Nephron (organoid): ENCODE data around the gene LRG1.

Experiments used
- H3K27ac Mint-ChIP-seq, 3 experiments: 2 replicates each; pipeline ENCODE4 v1.8.0; 2020; ENCODE audit warnings: mixed read lengths in 3 of 3, mild to moderate bottlenecking in 2 of 3, moderate library complexity in 1 of 3
- H3K27me3 Mint-ChIP-seq: 2 replicates; pipeline ENCODE4 v1.8.0; 2021; ENCODE audit warnings: low read depth, mild to moderate bottlenecking, moderate library complexity, mixed read lengths
- H3K36me3 Mint-ChIP-seq: 2 replicates; pipeline ENCODE4 v1.8.0; 2020; ENCODE audit warnings: low read depth, mixed read lengths
- H3K4me1 Mint-ChIP-seq: 2 replicates; pipeline ENCODE4 v1.8.0; 2020; ENCODE audit warnings: mixed read lengths
- H3K4me3 Mint-ChIP-seq, 3 experiments: 2 replicates each; pipeline ENCODE4 v1.8.0; 2020; ENCODE audit warnings: mild to moderate bottlenecking in 3 of 3, mixed read lengths in 3 of 3, moderate library complexity in 2 of 3
- H3K9me3 Mint-ChIP-seq: 2 replicates; pipeline ENCODE4 v1.8.0; 2020; ENCODE audit warnings: mixed read lengths
- TF ChIP-seq, protein P1 (sequence below), 3 experiments: fragments of 200-600 bp; sonication (generic); IDR thresholded peaks; one replicate each; pipeline ENCODE4 v1.5.0; 2021; ENCODE audit warnings: antibody characterized with exemption in 3 of 3; ENCODE audit not compliant: unreplicated experiment in 3 of 3

LRG1 gene

GRCh38 chr19:4506449-4507149 is 33.2 kb downstream of the LRG1 start:
- no peaks in the 10 kb centered on the region for H3K9me3 Mint-ChIP-seq
- TF ChIP-seq, protein P1, sequence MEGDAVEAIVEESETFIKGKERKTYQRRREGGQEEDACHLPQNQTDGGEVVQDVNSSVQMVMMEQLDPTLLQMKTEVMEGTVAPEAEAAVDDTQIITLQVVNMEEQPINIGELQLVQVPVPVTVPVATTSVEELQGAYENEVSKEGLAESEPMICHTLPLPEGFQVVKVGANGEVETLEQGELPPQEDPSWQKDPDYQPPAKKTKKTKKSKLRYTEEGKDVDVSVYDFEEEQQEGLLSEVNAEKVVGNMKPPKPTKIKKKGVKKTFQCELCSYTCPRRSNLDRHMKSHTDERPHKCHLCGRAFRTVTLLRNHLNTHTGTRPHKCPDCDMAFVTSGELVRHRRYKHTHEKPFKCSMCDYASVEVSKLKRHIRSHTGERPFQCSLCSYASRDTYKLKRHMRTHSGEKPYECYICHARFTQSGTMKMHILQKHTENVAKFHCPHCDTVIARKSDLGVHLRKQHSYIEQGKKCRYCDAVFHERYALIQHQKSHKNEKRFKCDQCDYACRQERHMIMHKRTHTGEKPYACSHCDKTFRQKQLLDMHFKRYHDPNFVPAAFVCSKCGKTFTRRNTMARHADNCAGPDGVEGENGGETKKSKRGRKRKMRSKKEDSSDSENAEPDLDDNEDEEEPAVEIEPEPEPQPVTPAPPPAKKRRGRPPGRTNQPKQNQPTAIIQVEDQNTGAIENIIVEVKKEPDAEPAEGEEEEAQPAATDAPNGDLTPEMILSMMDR (IDR thresholded peaks at IDR 0.05; ENCODE audit: unreplicated experiment in 3 of 3) = no peak

DNA sequence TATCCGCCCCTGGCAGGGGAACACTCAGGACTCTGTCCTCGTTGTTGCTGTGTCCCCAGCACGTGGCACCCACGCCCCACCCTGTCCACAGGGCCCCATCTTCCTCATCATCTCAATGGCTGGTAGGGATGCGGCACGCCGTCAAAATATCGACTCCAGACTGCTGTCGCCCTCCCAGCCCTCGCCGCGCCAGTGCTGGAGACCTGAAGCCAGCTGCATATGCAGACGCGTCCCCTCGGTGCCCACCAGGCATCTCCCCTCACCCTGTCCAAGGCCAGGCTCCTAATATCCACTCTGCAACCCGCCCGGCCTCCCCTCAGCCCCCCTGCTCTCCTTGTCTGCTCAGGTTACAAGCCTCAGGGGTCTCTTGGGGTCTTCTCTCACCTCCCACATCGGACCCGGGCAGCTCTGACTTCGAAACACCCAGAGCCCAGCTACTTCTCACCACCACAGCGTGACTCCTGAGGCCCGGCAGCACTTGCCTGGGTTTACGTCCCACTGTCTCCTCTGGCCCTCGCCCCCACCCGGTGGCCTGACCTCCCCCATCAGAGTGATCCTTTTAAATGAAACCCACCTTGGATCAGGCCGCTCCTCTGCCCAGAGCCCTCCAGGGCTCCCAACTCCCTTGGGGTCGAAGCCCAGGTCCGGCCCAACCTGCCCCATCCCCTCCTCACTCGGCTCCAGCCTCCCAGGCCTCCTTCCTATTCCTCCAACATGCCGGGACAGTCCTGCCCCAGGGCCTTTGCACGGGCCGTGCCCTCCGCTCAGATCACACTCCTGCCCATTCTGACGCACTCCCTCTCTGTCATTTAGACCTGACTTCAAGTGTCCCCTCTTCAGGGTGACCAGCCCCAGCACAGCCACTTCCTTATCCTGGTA is 34.0 kb downstream of the LRG1 start:
- H3K27ac Mint-ChIP-seq = no peak overlapping the region
- no peak overlapping the region for H3K4me3 Mint-ChIP-seq
- H3K4me1 Mint-ChIP-seq = no peaks in the 10 kb centered on the region
- TF ChIP-seq, protein P1 (IDR thresholded peaks at IDR 0.05; ENCODE audit: unreplicated experiment in 3 of 3) = no peak
- peaks cover 15% of the 10 kb centered on the region for H3K36me3 Mint-ChIP-seq
- no peaks in the 10 kb centered on the region for H3K9me3 Mint-ChIP-seq
- no peaks in the 10 kb centered on the region for H3K27me3 Mint-ChIP-seq

More at GRCh38 chr19:4506449-4507149, 33.2 kb downstream of the LRG1 start:
- H3K4me3 Mint-ChIP-seq = no peak overlapping the region
- peaks cover 14% of the 10 kb centered on the region for H3K36me3 Mint-ChIP-seq
- no peaks in the 10 kb centered on the region for H3K4me1 Mint-ChIP-seq
- no peaks in the 10 kb centered on the region for H3K27me3 Mint-ChIP-seq
- no peak overlapping the region for H3K27ac Mint-ChIP-seq

GRCh38 chr19:4504891-4505569 is 34.8 kb downstream of the LRG1 start:
- H3K36me3 Mint-ChIP-seq = peaks cover 16% of the 10 kb centered on the region
- TF ChIP-seq, protein P1 (IDR thresholded peaks at IDR 0.05; ENCODE audit: unreplicated experiment in 3 of 3) = no peak
- H3K4me1 Mint-ChIP-seq = no peaks in the 10 kb centered on the region
- H3K4me3 Mint-ChIP-seq = no peak overlapping the region
- H3K27me3 Mint-ChIP-seq = no peaks in the 10 kb centered on the region
- no peak overlapping the region for H3K27ac Mint-ChIP-seq
- no peaks in the 10 kb centered on the region for H3K9me3 Mint-ChIP-seq

DNA sequence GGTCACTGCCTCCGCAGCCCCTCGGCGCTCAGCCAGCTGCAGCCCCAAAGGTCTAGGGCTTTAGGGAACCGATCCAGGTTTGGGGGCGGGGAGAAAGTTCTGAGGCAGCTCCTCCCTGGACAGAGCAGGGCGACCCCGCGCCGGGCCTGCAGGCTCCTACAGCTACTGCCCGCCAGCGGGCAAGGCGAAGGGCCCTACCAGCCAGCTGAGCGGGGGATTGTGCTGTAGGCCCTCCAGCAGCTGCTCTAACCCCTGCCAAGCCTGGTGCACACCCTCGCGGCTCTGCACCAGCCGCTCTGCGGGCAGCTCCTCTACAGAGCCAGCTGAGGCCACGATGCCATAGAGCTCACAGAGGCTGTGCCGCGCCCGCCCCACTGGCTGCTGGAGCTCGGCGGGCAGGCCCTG is 35.5 kb downstream of the LRG1 start:
- no peaks in the 10 kb centered on the region for H3K9me3 Mint-ChIP-seq
- H3K27ac Mint-ChIP-seq = no peak overlapping the region
- H3K36me3 Mint-ChIP-seq = peaks cover 18% of the 10 kb centered on the region
- H3K4me3 Mint-ChIP-seq = no peak overlapping the region
- TF ChIP-seq, protein P1 (IDR thresholded peaks at IDR 0.05; ENCODE audit: unreplicated experiment in 3 of 3) = no peak
- H3K4me1 Mint-ChIP-seq = no peaks in the 10 kb centered on the region
- no peaks in the 10 kb centered on the region for H3K27me3 Mint-ChIP-seq

DNA sequence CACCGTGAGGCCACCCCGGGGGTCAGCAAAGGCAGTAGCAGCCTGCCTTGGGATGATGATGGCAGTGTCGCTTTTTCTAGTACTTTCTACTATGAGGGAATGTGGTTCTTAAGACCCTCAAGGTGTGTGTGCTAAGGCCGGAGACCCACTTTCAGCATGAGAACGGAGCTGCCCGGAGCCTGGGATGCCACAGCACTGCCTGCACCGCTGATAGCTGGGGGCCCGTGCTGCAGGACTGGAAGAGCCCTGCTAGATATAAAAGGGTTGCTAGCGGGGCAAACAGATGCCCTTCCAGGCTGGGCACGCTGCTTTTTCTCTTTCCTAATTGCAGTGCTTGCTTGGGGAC is 36.0 kb downstream of the LRG1 start:
- H3K36me3 Mint-ChIP-seq = peaks cover 20% of the 10 kb centered on the region

More for the DNA sequence above, 36.0 kb downstream of the LRG1 start:
- no peak overlapping the region for H3K27ac Mint-ChIP-seq
- H3K27me3 Mint-ChIP-seq = no peaks in the 10 kb centered on the region
- H3K9me3 Mint-ChIP-seq = no peaks in the 10 kb centered on the region
- no peak overlapping the region for H3K4me3 Mint-ChIP-seq
- no peaks in the 10 kb centered on the region for H3K4me1 Mint-ChIP-seq
- TF ChIP-seq, protein P1 (IDR thresholded peaks at IDR 0.05; ENCODE audit: unreplicated experiment in 3 of 3) = no peak
